ENCODE results near the gene AMIGO3. TPM values are rescaled to one million over a fixed set of nuclear protein-coding genes. Genes with fewer than 3 reads are reported as not detected.

AMIGO3 gene, protein sequence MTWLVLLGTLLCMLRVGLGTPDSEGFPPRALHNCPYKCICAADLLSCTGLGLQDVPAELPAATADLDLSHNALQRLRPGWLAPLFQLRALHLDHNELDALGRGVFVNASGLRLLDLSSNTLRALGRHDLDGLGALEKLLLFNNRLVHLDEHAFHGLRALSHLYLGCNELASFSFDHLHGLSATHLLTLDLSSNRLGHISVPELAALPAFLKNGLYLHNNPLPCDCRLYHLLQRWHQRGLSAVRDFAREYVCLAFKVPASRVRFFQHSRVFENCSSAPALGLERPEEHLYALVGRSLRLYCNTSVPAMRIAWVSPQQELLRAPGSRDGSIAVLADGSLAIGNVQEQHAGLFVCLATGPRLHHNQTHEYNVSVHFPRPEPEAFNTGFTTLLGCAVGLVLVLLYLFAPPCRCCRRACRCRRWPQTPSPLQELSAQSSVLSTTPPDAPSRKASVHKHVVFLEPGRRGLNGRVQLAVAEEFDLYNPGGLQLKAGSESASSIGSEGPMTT
- total RNA-seq, result 0.50 and 1.2 TPM in 2 replicates

DNA sequence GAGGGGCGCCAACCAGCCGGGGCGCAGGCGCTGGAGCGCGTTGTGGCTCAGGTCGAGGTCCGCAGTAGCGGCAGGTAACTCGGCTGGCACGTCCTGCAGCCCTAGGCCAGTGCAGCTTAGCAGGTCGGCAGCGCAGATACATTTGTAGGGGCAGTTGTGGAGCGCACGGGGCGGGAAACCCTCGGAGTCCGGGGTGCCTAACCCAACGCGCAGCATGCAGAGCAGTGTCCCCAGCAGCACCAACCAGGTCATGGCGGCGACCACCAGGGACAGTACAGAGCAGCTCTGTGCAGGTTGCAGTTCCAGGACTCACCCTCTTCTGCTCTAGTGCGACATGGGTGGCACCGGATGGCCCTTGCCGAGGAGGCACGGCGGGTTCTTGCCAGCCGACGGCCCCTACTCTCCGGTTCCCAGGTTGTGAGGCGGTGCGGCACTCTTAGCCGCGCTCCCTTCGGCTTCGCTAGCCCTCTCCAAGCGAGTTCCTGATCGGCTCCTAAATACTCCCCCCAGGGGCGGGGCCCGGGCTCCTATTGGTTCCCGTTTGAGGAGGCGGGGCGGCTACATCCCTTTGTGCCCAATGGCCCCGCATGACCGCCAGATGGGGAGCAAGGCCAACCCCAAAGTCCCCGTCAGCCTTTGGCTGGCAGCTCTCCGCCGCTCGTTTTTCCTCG, at the start of gene AMIGO3:
TSS of gene AMIGO3 (minus strand) at position 471 of the 671 bp plus-strand sequence. CDS start at position 252, 219 bp downstream.

DNA sequence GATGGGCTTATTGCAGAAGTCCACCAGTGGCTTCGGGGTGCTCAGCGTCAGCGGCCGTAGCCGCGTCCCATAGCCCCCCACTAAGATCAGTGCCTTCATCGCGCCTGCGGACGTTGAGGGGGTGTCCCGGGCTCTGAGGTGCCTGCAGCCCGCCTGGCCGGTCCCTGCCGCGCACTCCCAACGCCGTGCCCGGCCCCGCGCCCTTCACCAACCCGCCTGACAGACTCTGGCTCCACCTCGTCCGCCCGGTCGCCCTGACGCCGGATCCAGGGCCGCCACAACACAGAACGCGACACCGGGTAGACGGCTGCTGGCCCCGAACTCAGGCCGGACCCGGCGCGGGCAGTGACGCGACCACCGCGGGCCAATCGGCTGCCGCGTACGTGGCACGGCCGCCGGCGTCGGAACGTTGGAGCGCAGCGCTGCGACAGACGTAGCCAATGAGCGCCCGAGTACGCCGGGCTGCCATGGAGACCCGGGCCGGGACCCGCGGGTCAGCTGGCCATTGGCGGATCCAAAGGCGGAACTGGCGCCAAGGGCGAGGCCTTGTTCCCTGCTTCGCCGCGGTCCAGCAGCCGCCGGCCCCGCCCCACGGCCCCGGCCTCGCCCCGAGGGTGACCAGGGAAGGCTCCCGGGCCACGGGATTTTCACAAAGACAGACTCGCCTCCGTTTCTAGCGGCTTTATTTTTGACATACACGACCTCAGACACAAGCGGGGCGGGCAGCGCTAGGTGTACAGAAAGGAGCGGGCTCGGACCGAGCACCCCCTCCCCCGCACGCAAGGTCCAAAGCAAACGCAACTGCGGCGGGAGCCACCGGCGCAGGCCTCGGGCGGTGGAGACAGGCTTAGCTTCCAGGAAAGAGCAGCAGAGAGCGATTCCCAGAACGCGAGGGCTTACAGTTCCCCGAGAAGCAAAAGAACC, 4.4 kb upstream of the AMIGO3 start, which contains the start of gene GMPPB:
TSS of gene GMPPB (minus strand) at position 324 of the 924 bp plus-strand sequence. CDS start at position 99, 225 bp downstream.

DNA sequence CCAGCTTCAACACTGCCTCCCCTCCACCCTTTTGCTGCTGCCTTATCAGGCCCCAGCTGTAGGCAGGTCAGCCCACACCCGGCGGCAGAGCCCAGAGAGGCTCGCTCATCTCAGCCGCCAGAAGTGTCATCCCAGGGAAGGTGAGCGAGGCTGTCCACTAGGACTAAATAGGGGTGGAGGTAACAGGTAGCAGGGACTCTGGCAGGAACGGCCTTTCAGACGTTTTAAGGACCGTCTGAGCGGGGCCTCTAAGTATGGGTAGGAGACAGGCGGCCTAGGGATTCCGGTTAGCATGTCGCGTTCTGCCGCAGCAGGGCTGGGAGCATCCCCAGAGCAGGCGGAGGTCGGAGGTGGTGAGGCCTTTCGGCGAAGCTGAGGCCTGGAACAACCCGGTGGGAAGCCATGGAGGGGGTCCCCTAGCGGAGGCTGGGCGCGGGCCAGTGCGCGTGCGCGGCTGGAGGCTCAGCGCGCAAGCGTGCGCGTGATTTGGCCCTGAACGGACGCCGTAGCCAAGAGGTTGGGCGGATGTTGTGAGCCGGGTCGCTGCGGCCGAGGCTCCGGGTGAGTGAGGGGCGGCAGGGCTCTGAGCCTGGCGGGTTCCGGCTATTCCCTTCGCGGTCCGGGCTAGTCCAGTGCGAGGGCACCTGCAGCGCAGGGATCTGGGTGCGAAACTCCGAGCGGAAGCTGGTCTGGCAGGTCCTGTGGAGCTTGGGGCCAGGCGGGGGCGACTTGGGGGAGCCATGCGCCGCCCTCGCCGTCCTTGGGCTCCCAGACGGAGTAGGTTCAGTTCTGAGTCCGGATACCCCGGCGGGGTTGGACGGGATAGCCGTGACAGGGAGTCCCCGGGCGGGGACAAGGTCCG, 30.2 kb downstream of the AMIGO3 start, which contains the start of the genes MST1 and RNF123:
TSS of gene MST1 (minus strand) at position 429 of the 862 bp plus-strand sequence. CDS start 783 bp downstream, outside the sequence.
TSS of gene RNF123 (plus strand) at position 512 of the 862 bp plus-strand sequence. CDS start 1,609 bp downstream, outside the sequence.

DNA sequence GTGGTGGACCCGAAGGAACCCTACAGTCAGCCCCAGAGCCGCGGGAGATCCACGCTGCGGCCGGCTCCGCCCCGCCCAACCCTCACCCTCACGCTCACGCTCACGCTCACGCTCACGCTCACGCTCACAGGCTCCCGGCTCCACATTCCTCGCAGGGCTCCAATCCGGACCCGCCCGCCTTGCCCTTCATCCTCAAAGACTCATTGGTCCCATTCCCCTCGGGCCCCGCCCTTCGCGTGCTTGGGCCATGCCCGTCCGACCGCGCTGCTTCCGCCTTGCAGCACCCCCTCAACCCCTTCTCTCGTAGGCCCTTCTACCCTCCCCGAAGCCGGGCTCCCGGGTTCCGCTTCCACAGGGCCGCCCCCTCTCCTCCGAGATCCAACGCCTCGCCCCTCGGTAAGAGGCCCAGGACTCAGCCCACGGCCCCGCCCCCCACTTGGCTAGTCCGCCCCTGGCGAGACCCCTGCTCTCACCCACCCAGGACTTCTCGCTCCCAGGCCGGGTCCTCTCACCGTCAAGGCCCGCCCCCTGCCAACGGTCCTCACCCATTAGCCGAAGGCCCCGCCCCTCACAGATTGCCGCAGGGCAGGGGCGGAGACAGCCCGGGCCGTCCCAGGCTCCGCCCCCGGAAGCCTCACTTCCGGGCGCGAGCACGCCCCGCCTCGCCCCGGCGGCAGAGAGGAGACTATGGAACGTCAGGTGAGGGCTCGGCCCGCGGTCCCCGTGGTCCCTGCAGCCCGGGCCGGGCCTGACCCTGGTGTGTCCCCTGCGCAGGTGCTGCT, 45.6 kb downstream of the AMIGO3 start, which contains the start of gene APEH:
TSS of gene APEH (plus strand) at position 637 of the 782 bp plus-strand sequence. CDS start at position 688, 51 bp downstream.

Other genes starting within 250 kb of the AMIGO3 start
- 59.6 and 64.9 TPM in 2 replicates for gene DAG1, start 249.4 kb downstream of the AMIGO3 start, total RNA-seq
- gene BSN, start 165.2 kb downstream of the AMIGO3 start, total RNA-seq, result 0.15 and 0.17 TPM in 2 replicates
- 98.7 and 110 TPM in 2 replicates for gene APEH, start 45.3 kb downstream of the AMIGO3 start, total RNA-seq
- gene MST1, start 30.2 kb downstream of the AMIGO3 start, total RNA-seq, result 5.1 and 5.4 TPM in 2 replicates
- gene RNF123, start 30.1 kb downstream of the AMIGO3 start, total RNA-seq, result 21.7 and 22.0 TPM in 2 replicates
- 48.8 and 50.3 TPM in 2 replicates for gene GMPPB, start 4.3 kb upstream of the AMIGO3 start, total RNA-seq
- gene IP6K1, start 66.9 kb upstream of the AMIGO3 start, total RNA-seq, result 18.2 and 24.5 TPM in 2 replicates
- gene CDHR4, start 80.2 kb upstream of the AMIGO3 start, total RNA-seq, result not detected in 2 replicates
- gene INKA1, start 83.6 kb upstream of the AMIGO3 start, total RNA-seq, result 2.5 and 3.4 TPM in 2 replicates
- gene UBA7, start 94.3 kb upstream of the AMIGO3 start, total RNA-seq, result 12.0 and 14.5 TPM in 2 replicates
- 10.3 and 12.8 TPM in 2 replicates for gene TRAIP, start 136.9 kb upstream of the AMIGO3 start, total RNA-seq
- not detected in 2 replicates for gene CAMKV, start 150.2 kb upstream of the AMIGO3 start, total RNA-seq
- gene MST1R, start 184.2 kb upstream of the AMIGO3 start, total RNA-seq, result 0.45 and 0.50 TPM in 2 replicates
- 15.3 and 20.8 TPM in 2 replicates for gene MON1A, start 210.1 kb upstream of the AMIGO3 start, total RNA-seq
- gene RBM6, start 220.5 kb upstream of the AMIGO3 start, total RNA-seq, result 20.5 and 24.7 TPM in 2 replicates

Data from bronchus fibroblast of lung (primary cell).